ENCODE data around the gene PIK3R6. TPM values are rescaled to one million over a fixed set of nuclear protein-coding genes. Genes with fewer than 3 reads are reported as not detected.
"Not testable (repeated sequence)": the region's sequence is repeated elsewhere in the genome, so short reads cannot be mapped to it uniquely, and the experiment has no call there.

Gene PIK3R6
- total RNA-seq, 4 donors from 2014 or later = 1.5 to 2.2 (median 2.0) TPM

- no peak for ATAC-seq
- 59% methylated on average over 4 of the region's 23 CpGs; no CpG with 5 or more reads in 1 of the 2 donors for WGBS, 2 donors (ENCODE audit: low coverage in 1 of 2)
- H3K27ac ChIP-seq = no peak overlapping the region
Measured at GRCh38 chr17:8885967-8886684, 18.7 kb upstream of the PIK3R6 start.

GRCh38 chr17:8885163-8885966 lies 17.9 kb upstream of the PIK3R6 start:
- not testable (repeated sequence) for H3K27ac ChIP-seq, H3K9me3 ChIP-seq, ATAC-seq, H3K36me3 ChIP-seq, H3K4me3 ChIP-seq, H3K4me1 ChIP-seq
- 40 to 73% methylated on average over 1 to 2 of the region's 30 CpGs for WGBS, 2 donors (ENCODE audit: low coverage in 1 of 2)
- peaks cover 16% of the 10 kb centered on the region for H3K27me3 ChIP-seq

More at GRCh38 chr17:8885967-8886684, 18.7 kb upstream of the PIK3R6 start:
- H3K4me1 ChIP-seq = no peaks in the 10 kb centered on the region
- no peak overlapping the region for H3K4me3 ChIP-seq
- peaks cover 12% of the 10 kb centered on the region for H3K27me3 ChIP-seq
- TF ChIP-seq POLR2A (IDR thresholded peaks at IDR 0.05) = no peak
- TF ChIP-seq EP300 (IDR thresholded peaks at IDR 0.05) = no peak
- TF ChIP-seq POLR2AphosphoS5 (IDR thresholded peaks at IDR 0.05) = no peak
- TF ChIP-seq CTCF (IDR thresholded peaks at IDR 0.05) = no peak
- H3K9me3 ChIP-seq = no peaks in the 10 kb centered on the region
- H3K36me3 ChIP-seq = peaks cover 0 to under 1% of the 10 kb centered on the region in 2 donors

- Histone ChIP-seq H3K4me1 (no peaks in the 10 kb centered on the region), H3K27ac (no peak overlapping the region), H3K36me3 (peaks cover 0 to 6% of the 10 kb centered on the region in 2 donors), H3K4me3 (no peak overlapping the region), H3K27me3 (peaks cover 21% of the 10 kb centered on the region), H3K9me3 (no peaks in the 10 kb centered on the region)
- no peak for TF ChIP-seq POLR2A (IDR thresholded peaks at IDR 0.05)
- no peak for TF ChIP-seq CTCF (IDR thresholded peaks at IDR 0.05)
- no peak for TF ChIP-seq EP300 (IDR thresholded peaks at IDR 0.05)
- TF ChIP-seq POLR2AphosphoS5 (IDR thresholded peaks at IDR 0.05) = no peak
- no peak for ATAC-seq
- WGBS, 2 donors (ENCODE audit: low coverage in 1 of 2) = 80 to 81% methylated on average over 7 to 14 of the region's 16 CpGs
Measured at GRCh38 chr17:8884336-8884990, 17.0 kb upstream of the PIK3R6 start.

GRCh38 chr17:8883353-8883752 lies 15.9 kb upstream of the PIK3R6 start:
- TF ChIP-seq POLR2A (IDR thresholded peaks at IDR 0.05) (no peak), CTCF (IDR thresholded peaks at IDR 0.05) (no peak)
- no peak for ATAC-seq
- Histone ChIP-seq H3K4me1 (no peaks in the 10 kb centered on the region), H3K36me3 (peaks cover 0 to 6% of the 10 kb centered on the region in 2 donors), H3K27me3 (peaks cover 30% of the 10 kb centered on the region), H3K4me3 (no peak overlapping the region), H3K9me3 (no peaks in the 10 kb centered on the region), H3K27ac (no peak overlapping the region)
- 91 to 96% methylated on average over 3 of the region's 4 CpGs for WGBS, 2 donors (ENCODE audit: low coverage in 1 of 2)

- 90 to 98% methylated on average over 2 to 5 of the region's 7 CpGs for WGBS, 2 donors (ENCODE audit: low coverage in 1 of 2)
- no peak overlapping the region for H3K27ac ChIP-seq
- TF ChIP-seq POLR2A (IDR thresholded peaks at IDR 0.05) (no peak), EP300 (IDR thresholded peaks at IDR 0.05) (no peak), POLR2AphosphoS5 (IDR thresholded peaks at IDR 0.05) (no peak), CTCF (IDR thresholded peaks at IDR 0.05) (no peak)
- H3K4me1 ChIP-seq = no peaks in the 10 kb centered on the region
- peaks cover 0 to 6% of the 10 kb centered on the region in 2 donors for H3K36me3 ChIP-seq
- peaks cover 35% of the 10 kb centered on the region for H3K27me3 ChIP-seq
- no peak overlapping the region for H3K4me3 ChIP-seq
- H3K9me3 ChIP-seq = no peaks in the 10 kb centered on the region
- ATAC-seq = no peak
Measured at GRCh38 chr17:8881606-8882005, 14.1 kb upstream of the PIK3R6 start.

Measured in gastroesophageal sphincter (tissue), 4 donors.